Activated CD4-positive, alpha-beta T cell treated with anti-CD3 and anti-CD28 coated beads, Interleukin-2, Interleukin-4, amounts not matched to agents 100 ng/mL and 50 ng/mL, durations not matched to agents 16 hours and 8 hours (primary cell): ENCODE results near the gene FABP1.

Experiments used
- DNase-seq: peaks from one replicate; pipeline ENCODE4 v3.0.0-alpha.2; 2020; ENCODE audit warnings: low spot score

Gene FABP1

GRCh38 chr2:88127888-88128653, at the start of gene FABP1:
TSS of gene FABP1 (minus strand) at chr2:88128062. CDS start at chr2:88128017, 45 bp downstream.
- no peak for DNase-seq

- DNase-seq: no peak
Observed at GRCh38 chr2:88177556-88177955, 49.7 kb upstream of the FABP1 start.

GRCh38 chr2:88176352-88176984, 48.6 kb upstream of the FABP1 start:
- no peak for DNase-seq

- DNase-seq: no peak
Observed at GRCh38 chr2:88172882-88173281, 45.0 kb upstream of the FABP1 start.

GRCh38 chr2:88171966-88172365, 44.1 kb upstream of the FABP1 start:
- DNase-seq: no peak

GRCh38 chr2:88170472-88170892, 42.6 kb upstream of the FABP1 start:
- DNase-seq: no peak

GRCh38 chr2:88168386-88168785, 40.5 kb upstream of the FABP1 start:
- DNase-seq: no peak

- DNase-seq: no peak
Observed at GRCh38 chr2:88167740-88168139, 39.9 kb upstream of the FABP1 start.

- no peak for DNase-seq
Observed at GRCh38 chr2:88165332-88166003, 37.6 kb upstream of the FABP1 start.

GRCh38 chr2:88161446-88162244, 33.8 kb upstream of the FABP1 start:
- DNase-seq: no peak

- DNase-seq: no peak
Observed at GRCh38 chr2:88160517-88160916, 32.7 kb upstream of the FABP1 start.

- DNase-seq: peak; percentile 66
Observed at GRCh38 chr2:88159955-88160415, 32.1 kb upstream of the FABP1 start.

GRCh38 chr2:88159481-88159880, 31.6 kb upstream of the FABP1 start:
- DNase-seq: no peak

GRCh38 chr2:88148929-88149438, 21.1 kb upstream of the FABP1 start:
- DNase-seq: no peak

- DNase-seq: no peak
Observed at GRCh38 chr2:88147145-88147544, 19.3 kb upstream of the FABP1 start.

GRCh38 chr2:88146590-88146989, 18.7 kb upstream of the FABP1 start:
- no peak for DNase-seq

GRCh38 chr2:88144914-88145497, 17.1 kb upstream of the FABP1 start:
- DNase-seq: no peak

GRCh38 chr2:88144271-88144670, 16.4 kb upstream of the FABP1 start:
- DNase-seq: no peak

GRCh38 chr2:88141952-88142351, 14.1 kb upstream of the FABP1 start:
- DNase-seq: no peak

- no peak for DNase-seq
Observed at GRCh38 chr2:88139804-88140203, 11.9 kb upstream of the FABP1 start.

GRCh38 chr2:88139203-88139702, 11.4 kb upstream of the FABP1 start:
- DNase-seq: no peak
